IPS-18c (cell line): ENCODE measurements around the gene SPOCK1.
"Not testable (repeated sequence)": the region's sequence is repeated elsewhere in the genome, so short reads cannot be mapped to it uniquely, and the experiment has no call there.

Experiments
- H3K4me3 ChIP-seq: 2 replicates; pipeline ENCODE4 v1.7.0; 2013; ENCODE audit warnings: low read depth, mild to moderate bottlenecking, low read length, moderate library complexity; ENCODE audit not compliant: insufficient read depth
- H3K9me3 ChIP-seq: one replicate; pipeline ENCODE4 v1.6.1; 2013; ENCODE audit warnings: mild to moderate bottlenecking, low read length, moderate library complexity; ENCODE audit not compliant: control insufficient read depth, insufficient read depth

Gene SPOCK1

DNA sequence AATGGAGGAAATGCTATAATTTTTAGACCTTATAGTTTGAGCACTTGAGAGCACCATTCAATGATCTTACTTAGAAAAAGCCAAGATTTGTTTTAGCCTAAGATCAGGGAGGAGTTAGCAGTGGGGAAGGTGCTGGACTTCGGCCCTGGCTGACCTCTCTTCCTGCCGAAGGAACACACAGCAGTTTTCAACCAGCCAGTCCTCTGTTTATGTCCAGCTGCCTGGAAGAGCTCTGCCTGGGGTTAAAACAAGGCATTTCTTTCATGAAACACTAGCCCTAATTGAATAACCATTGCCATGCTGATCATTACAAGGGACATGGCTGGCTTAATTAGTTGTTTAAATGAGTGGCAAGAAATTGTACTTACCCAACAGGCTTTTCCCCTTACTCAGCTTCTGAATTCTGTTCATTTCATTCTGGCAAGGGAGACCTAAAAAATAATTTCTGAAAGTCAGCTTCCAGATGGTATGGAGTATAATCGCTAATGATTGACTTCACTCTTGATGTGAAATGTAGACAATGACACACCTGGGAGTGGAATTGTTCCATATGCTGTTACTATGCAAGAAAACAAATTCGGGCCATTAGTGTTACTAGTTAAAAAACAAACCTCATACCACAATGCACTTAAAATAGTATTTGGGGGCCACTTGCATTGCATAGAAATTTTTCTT is 514.2 kb downstream of the SPOCK1 start:
- H3K4me3 ChIP-seq = no peak overlapping the region
- no peaks in the 10 kb centered on the region for H3K9me3 ChIP-seq

DNA sequence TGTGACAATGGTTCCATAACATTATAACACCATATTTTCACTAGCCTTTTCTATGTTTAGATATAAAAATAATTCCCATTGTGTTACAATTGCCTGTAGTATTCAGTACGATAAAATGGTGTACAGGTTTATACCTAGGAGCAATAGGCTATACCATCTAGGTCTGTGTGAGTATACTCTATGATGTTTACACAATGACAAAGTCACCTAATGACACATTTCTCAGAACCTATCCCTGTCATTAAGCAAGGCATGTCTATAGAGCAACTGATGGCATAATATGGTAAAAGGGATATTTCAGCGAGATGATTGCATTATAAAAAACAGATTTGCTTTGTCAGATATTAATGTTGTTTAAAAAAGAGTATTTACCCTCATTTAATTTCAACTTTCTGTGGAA is 517.2 kb downstream of the SPOCK1 start:
- Histone ChIP-seq H3K4me3 (no peak overlapping the region), H3K9me3 (no peaks in the 10 kb centered on the region)

DNA sequence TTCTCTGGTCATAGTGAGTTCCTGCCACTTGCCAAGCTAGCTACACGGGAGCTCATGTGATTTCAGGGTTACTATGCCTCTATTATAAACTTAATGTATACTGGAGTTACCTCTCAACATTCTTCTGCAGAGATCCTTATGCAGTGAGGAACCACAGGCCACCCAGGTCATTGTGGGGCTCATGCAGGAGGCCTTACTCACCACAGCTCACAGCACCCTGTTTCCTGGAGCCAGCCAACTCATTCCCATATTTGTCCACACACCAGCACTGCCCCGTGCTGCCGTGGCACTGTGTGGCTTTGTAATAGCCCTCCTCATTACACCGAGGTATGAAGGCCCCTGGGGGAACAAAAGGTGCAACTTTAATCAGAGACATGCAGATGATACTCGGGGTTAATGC is 520.0 kb downstream of the SPOCK1 start:
- Histone ChIP-seq H3K4me3 (no peak overlapping the region), H3K9me3 (no peaks in the 10 kb centered on the region)

DNA sequence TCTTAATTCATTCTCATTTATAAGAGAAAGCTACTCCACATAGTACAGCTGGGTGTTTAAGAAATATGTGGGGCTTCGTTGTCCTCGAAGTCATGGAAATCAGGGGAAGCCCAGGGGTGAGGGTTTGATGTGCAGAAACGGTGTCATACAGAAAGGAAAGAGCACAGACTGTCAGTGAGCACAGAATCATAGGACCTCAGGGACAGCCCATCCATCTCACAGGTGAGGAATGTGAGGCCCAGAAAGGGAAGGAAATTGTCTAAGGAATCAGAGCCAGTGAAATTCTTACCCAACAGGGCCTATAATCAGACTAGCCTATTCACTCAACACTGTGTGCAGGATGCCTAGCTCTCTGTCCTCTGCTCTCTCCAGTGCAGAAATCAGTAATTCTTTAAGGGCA is 535.6 kb downstream of the SPOCK1 start:
- no peaks in the 10 kb centered on the region for H3K9me3 ChIP-seq
- no peak overlapping the region for H3K4me3 ChIP-seq

DNA sequence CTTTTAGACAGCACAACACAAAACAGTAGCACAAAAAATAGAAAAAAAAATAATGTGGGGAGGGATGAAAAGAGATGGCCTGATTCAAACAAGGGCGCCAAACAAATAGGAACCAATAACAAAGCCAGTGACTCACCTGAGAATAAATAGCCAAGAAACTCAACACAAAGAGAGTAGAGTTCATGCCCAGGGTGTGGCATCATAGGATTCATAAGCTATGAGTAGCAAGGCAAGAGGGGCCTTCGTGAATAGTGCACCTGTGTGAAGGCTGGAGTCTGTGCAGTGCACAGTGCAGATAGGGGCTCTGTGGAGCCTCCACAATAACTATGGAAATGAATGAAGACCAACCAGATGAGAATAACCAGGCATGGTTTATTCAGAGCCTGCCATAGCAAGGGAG is 541.7 kb downstream of the SPOCK1 start:
- no peaks in the 10 kb centered on the region for H3K9me3 ChIP-seq
- H3K4me3 ChIP-seq = no peak overlapping the region

DNA sequence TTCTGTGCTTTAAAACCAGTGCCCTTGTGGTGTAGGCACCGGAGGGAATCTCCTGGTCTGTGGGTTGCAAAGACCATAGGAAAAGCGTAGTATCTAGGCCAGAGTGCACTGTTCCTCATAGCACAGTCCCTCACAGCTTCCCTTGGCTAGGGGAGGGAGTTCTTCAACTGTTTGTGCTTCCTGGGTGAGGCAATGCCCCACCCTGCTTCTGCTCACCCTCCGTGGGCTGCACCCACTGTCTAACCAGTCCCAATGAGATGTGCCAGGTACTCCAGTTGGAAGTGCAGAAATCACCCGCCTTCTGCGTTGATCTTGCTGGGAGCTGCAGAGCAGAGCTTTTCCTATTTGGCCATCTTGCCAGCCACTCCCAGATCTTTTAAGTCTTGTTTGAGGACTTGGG is 545.0 kb downstream of the SPOCK1 start:
- H3K4me3 ChIP-seq, H3K9me3 ChIP-seq: not testable (repeated sequence)

DNA sequence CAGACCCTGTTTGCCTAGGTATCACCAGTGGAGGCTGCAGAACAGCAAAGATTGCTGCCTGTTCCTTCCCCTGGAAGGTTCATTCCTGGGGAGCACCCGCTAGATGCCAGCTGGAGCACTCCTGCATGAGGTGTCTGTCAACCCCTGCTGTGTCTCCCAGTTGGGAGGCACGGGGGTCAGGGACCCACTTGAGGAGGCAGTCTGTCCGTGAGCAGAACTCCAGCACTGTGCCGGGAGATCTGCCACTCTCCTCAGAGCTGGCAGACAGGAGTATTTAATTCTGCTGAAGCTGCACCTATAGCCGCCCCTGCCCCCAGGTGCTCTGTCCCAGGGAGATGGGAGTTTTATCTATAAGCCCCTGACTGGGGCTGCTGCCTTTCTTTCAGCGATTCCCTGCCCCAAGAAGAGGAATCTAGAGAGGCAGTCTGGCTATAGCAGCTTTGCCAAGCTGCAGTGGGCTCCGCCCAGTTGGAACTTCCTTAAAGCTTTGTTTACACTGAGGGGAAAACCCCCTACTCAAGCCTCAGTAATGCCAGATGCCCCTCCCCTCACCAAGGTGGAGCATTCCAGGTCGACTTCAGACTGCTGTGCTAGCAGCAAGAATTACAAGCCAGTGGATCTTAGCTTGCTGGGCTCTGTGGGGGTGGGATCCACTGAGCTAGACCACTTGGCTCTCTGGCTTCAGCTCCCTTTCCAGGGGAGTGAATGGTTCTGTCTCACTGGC is 545.6 kb downstream of the SPOCK1 start:
- H3K4me3 ChIP-seq = not testable (repeated sequence)

DNA sequence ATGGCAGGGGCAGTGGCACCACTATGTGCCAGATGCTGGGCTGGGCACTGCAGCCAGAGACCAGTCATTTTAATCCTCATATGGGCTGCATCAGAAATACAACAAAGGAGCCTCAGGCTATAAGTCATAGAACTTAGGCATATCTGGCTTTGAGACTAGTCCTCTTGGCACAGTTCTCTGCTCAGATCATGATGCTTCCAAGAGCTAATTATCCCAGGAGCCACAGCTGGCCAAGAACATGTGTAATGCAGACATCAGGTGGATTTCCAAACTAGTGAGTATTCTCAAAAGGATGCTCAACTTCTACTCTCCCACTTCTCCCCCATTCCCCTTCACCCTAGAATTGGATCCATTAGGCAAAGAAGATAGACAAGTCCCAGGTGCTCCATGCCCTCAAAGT is 571.6 kb downstream of the SPOCK1 start:
- no peaks in the 10 kb centered on the region for H3K9me3 ChIP-seq

More for the DNA sequence above, 545.6 kb downstream of the SPOCK1 start:
- not testable (repeated sequence) for H3K9me3 ChIP-seq

DNA sequence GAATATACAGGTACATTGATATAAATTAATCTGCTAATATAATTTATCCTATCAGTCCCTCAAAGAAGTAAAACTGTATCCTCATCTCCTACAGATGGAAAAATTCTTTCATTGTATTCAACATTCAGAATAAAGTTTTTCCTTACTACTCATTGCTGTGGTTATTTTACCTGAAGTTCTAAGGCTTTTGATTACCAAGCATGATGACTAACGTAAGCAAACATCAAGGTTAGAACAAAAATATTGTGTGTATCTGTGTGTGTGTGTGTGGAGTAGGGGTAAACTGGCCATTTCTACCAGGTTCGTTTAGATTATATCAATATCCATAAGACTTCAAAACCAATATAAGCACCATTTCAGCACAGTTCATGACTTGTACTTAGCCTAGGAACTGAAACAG is 573.1 kb downstream of the SPOCK1 start:
- Histone ChIP-seq H3K9me3 (no peaks in the 10 kb centered on the region), H3K4me3 (no peak overlapping the region)

More for the DNA sequence above, 571.6 kb downstream of the SPOCK1 start:
- H3K4me3 ChIP-seq = no peak overlapping the region
